H1 (cell line): Measurements from ENCODE around the gene MLLT6.

Experiments used
- CTCF ChIP-seq, 3 experiments: IDR thresholded peaks; 1 replicate in 2 of 3; 2 replicates in 1 of 3; pipeline versions ENCODE4 v1.5.1 to v1.6.1; 2011; ENCODE audit warnings: low read length in 3 of 3, mild to moderate bottlenecking in 3 of 3, inconsistent platforms in 2 of 3, low read depth in 1 of 3, moderate library complexity in 1 of 3; ENCODE audit not compliant: insufficient read depth in 1 of 3; ENCODE audit errors: control extremely low read depth in 1 of 3
- KDM5A ChIP-seq: fragments of 200-600 bp; IDR thresholded peaks from 2 replicates; pipeline ENCODE4 v1.7.1; 2012; ENCODE audit warnings: mild to moderate bottlenecking, low read length, inconsistent platforms, mixed read lengths
- RAD21 ChIP-seq, 2 experiments: IDR thresholded peaks in 1 of 2; conservative IDR thresholded peaks in 1 of 2; 2 replicates each; pipeline ENCODE4 v1.6.1; 2011; ENCODE audit warnings: low read depth in 2 of 2, low read length in 2 of 2, improper control_type of control experiment in 1 of 2, inconsistent platforms in 1 of 2, mild to moderate bottlenecking in 1 of 2, moderate library complexity in 1 of 2
- TAF1 ChIP-seq: IDR thresholded peaks from 2 replicates; pipeline ENCODE4 v1.6.1; 2011; ENCODE audit warnings: mild to moderate bottlenecking, low read depth, low read length

GRCh38 chr17:38676706-38677504 lies 28.2 kb upstream of the MLLT6 start:
- TF ChIP-seq CTCF (IDR thresholded peaks at IDR 0.05; ENCODE audit: control extremely low read depth in 1 of 3, insufficient read depth in 1 of 3, low read depth in 1 of 3, low read length in 3 of 3) (peak; percentile 88 to 99 (median 98)), KDM5A (no peak), RAD21 (IDR thresholded peaks at IDR 0.05 in 1 of 2, conservative IDR thresholded peaks at IDR 0.05 in 1 of 2; ENCODE audit: low read depth in 2 of 2, low read length in 2 of 2) (peak; percentile 90 to 93), TAF1 (no peak)
